ENCODE measurements around the gene IMMP2L.

DNA sequence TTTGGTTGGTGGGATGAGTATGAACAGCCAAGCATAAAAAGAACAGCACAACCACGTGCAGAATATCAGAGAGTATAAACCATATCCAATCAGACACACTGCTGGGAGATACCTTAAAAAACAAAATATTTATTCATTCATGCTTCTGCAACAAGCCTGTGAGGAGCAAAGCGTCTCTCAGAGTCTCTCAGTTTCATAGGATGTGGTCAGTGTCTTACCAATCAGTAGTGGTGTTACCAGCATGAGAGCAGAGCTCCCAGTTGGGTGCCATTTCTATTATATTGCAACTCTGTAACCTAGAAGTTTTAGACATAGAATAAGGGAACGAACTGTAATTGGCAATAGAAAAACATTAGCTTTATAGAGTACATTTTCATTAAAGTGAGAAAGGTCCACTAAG lies 917.2 kb downstream of the IMMP2L start:
- TF ChIP-seq, protein P1, sequence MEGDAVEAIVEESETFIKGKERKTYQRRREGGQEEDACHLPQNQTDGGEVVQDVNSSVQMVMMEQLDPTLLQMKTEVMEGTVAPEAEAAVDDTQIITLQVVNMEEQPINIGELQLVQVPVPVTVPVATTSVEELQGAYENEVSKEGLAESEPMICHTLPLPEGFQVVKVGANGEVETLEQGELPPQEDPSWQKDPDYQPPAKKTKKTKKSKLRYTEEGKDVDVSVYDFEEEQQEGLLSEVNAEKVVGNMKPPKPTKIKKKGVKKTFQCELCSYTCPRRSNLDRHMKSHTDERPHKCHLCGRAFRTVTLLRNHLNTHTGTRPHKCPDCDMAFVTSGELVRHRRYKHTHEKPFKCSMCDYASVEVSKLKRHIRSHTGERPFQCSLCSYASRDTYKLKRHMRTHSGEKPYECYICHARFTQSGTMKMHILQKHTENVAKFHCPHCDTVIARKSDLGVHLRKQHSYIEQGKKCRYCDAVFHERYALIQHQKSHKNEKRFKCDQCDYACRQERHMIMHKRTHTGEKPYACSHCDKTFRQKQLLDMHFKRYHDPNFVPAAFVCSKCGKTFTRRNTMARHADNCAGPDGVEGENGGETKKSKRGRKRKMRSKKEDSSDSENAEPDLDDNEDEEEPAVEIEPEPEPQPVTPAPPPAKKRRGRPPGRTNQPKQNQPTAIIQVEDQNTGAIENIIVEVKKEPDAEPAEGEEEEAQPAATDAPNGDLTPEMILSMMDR (conservative IDR thresholded peaks at IDR 0.05; ENCODE audit: low read depth, low read length), result no peak
- TF ChIP-seq EZH2 (IDR thresholded peaks at IDR 0.05; ENCODE audit: low read length, unreplicated experiment) (no peak), EZH2phosphoT487 (IDR thresholded peaks at IDR 0.05; ENCODE audit: borderline replicate concordance, low read length) (no peak)
